WTC11 (cell line): ENCODE measurements around the gene AIG1. TPM values are rescaled to one million over a fixed set of nuclear protein-coding genes. Genes with fewer than 3 reads are reported as not detected.

Source experiments
- ATAC-seq: fragments of 200-7000 bp; cut with Tn5 transposase; 2 replicates; pipeline ENCODE4 v1.10.0; 2021; ENCODE audit warnings: mild to moderate bottlenecking, moderate library complexity
- CTCF ChIA-PET: fragments of 300-600 bp; sonication (Branson Sonifier 250); formaldehyde crosslinking; loops from one replicate; lab custom pipeline; 2021; ENCODE audit warnings: antibody characterized with exemption; lab: Charles Lee
- POLR2A ChIA-PET: fragments of 350-600 bp; sonication (Branson Sonifier 250); formaldehyde crosslinking; loops from one replicate; lab custom pipeline; 2021; ENCODE audit warnings: antibody characterized with exemption; lab: Charles Lee
- DNase-seq: peaks from one replicate; pipeline ENCODE4 v3.0.0; 2021; ENCODE audit warnings: low spot score
- H3K27ac Mint-ChIP-seq: 2 replicates; pipeline ENCODE4 v1.8.0; 2021; ENCODE audit warnings: mixed read lengths
- H3K27me3 Mint-ChIP-seq: 2 replicates; pipeline ENCODE4 v1.8.0; 2021; ENCODE audit warnings: low read depth, mild to moderate bottlenecking, moderate library complexity, mixed read lengths
- H3K36me3 Mint-ChIP-seq: 2 replicates; pipeline ENCODE4 v1.8.0; 2021; ENCODE audit warnings: mixed read lengths
- H3K4me1 Mint-ChIP-seq: 2 replicates; pipeline ENCODE4 v1.8.0; 2022; ENCODE audit warnings: mixed read lengths
- H3K4me3 Mint-ChIP-seq: 2 replicates; pipeline ENCODE4 v1.8.0; 2021; ENCODE audit warnings: mild to moderate bottlenecking, moderate library complexity, mixed read lengths
- H3K9me3 Mint-ChIP-seq: 2 replicates; pipeline ENCODE4 v1.8.0; 2021; ENCODE audit warnings: mixed read lengths
- ATF6 ChIP-seq: sonication (generic); formaldehyde crosslinking; IDR thresholded peaks from 2 replicates; pipeline ENCODE4 v1.8.1; 2023; ENCODE audit warnings: mild to moderate bottlenecking, missing genetic modification reagents
- FOXJ3 ChIP-seq: sonication (generic); formaldehyde crosslinking; IDR thresholded peaks from 2 replicates; pipeline ENCODE4 v1.9.0; 2021; ENCODE audit warnings: missing genetic modification reagents, mild to moderate bottlenecking, borderline replicate concordance
- FOXP4 ChIP-seq: sonication (generic); formaldehyde crosslinking; IDR thresholded peaks from 2 replicates; pipeline ENCODE4 v1.8.0; 2022; ENCODE audit warnings: mild to moderate bottlenecking, missing genetic modification reagents
- GABPB1 ChIP-seq: sonication (generic); formaldehyde crosslinking; IDR thresholded peaks from 2 replicates; pipeline ENCODE4 v1.8.1; 2023; ENCODE audit warnings: mild to moderate bottlenecking, missing genetic modification reagents
- HMGXB4 ChIP-seq: sonication (generic); formaldehyde crosslinking; IDR thresholded peaks from 2 replicates; pipeline ENCODE4 v1.8.1; 2023; ENCODE audit warnings: mild to moderate bottlenecking, moderate library complexity, missing genetic modification reagents
- IRF1 ChIP-seq: sonication (generic); formaldehyde crosslinking; IDR thresholded peaks from 2 replicates; pipeline ENCODE4 v1.8.0; 2023; ENCODE audit warnings: missing genetic modification reagents
- JAZF1 ChIP-seq: fragments of 250-450 bp; sonication (Bioruptor Pico); IDR thresholded peaks from 2 replicates; pipeline ENCODE4 v1.9.0; 2021; ENCODE audit warnings: moderate library complexity, mild to moderate bottlenecking, inconsistent platforms
- MLX ChIP-seq: sonication (generic); formaldehyde crosslinking; IDR thresholded peaks from 2 replicates; pipeline ENCODE4 v1.8.1; 2023; ENCODE audit warnings: mild to moderate bottlenecking, missing genetic modification reagents, moderate library complexity
- MXD4 ChIP-seq: fragments of 250-450 bp; sonication (Bioruptor Pico); IDR thresholded peaks from 2 replicates; pipeline ENCODE4 v1.8.0; 2021; ENCODE audit warnings: mild to moderate bottlenecking, moderate library complexity, borderline replicate concordance
- NFYB ChIP-seq: sonication (generic); formaldehyde crosslinking; conservative IDR thresholded peaks from 2 replicates; pipeline ENCODE4 v1.8.0; 2022; ENCODE audit warnings: low read depth, missing genetic modification reagents
- NR1H2 ChIP-seq: sonication (generic); formaldehyde crosslinking; IDR thresholded peaks from 2 replicates; pipeline ENCODE4 v1.9.0; 2021; ENCODE audit warnings: mild to moderate bottlenecking, moderate library complexity, missing genetic modification reagents
- OVOL2 ChIP-seq: fragments of 250-450 bp; sonication (Bioruptor Pico); IDR thresholded peaks from 2 replicates; pipeline ENCODE4 v1.9.0; 2021; ENCODE audit warnings: mild to moderate bottlenecking, borderline replicate concordance
- RORB ChIP-seq: fragments of 250-450 bp; sonication (Bioruptor Pico); IDR thresholded peaks from 2 replicates; pipeline ENCODE4 v1.9.0; 2021; ENCODE audit warnings: mild to moderate bottlenecking
- TCF7 ChIP-seq: sonication (generic); formaldehyde crosslinking; IDR thresholded peaks from 2 replicates; pipeline ENCODE4 v1.8.0; 2022; ENCODE audit warnings: mild to moderate bottlenecking, low read depth, missing genetic modification reagents, moderate library complexity
- ZNF121 ChIP-seq: sonication (generic); formaldehyde crosslinking; IDR thresholded peaks from 2 replicates; pipeline ENCODE4 v1.8.0; 2023; ENCODE audit warnings: missing genetic modification reagents
- ZNF232 ChIP-seq: sonication (generic); formaldehyde crosslinking; IDR thresholded peaks from 2 replicates; pipeline ENCODE4 v1.8.0; 2022; ENCODE audit warnings: mild to moderate bottlenecking, missing genetic modification reagents
- ZNF423 ChIP-seq: fragments of 250-450 bp; sonication (Bioruptor Pico); IDR thresholded peaks from 2 replicates; pipeline ENCODE4 v2.1.2; 2022; ENCODE audit warnings: mild to moderate bottlenecking, moderate library complexity
- ZNF512 ChIP-seq: sonication (generic); formaldehyde crosslinking; IDR thresholded peaks from 2 replicates; pipeline ENCODE4 v1.8.1; 2022; ENCODE audit warnings: missing genetic modification reagents, borderline replicate concordance
- total RNA-seq: library from RNA; stranded (reverse); gene quantifications from 3 replicates; pipeline ENCODE4 v1.2.3, GENCODE V29; 2021

AIG1 gene
- total RNA-seq, 1 experiment from 2014 or later, result 38.8 TPM

- no peaks in the 10 kb centered on the region for H3K36me3 Mint-ChIP-seq
- POLR2A ChIA-PET, result no interaction called here
- peaks cover 8% of the 10 kb centered on the region for H3K9me3 Mint-ChIP-seq
- no peaks in the 10 kb centered on the region for H3K27me3 Mint-ChIP-seq
- H3K27ac Mint-ChIP-seq, result no peak overlapping the region
- H3K4me1 Mint-ChIP-seq, result no peaks in the 10 kb centered on the region
- H3K4me3 Mint-ChIP-seq, result no peak overlapping the region
- TF ChIP-seq NFYB, result no peak
- TF ChIP-seq HMGXB4, result no peak
- TF ChIP-seq RORB (CRISPR knock-in tag), result no peak
- no peak for TF ChIP-seq ATF6 (CRISPR knock-in tag)
- no peak for TF ChIP-seq TCF7 (CRISPR knock-in tag)
- no peak for TF ChIP-seq ZNF423 (CRISPR knock-in tag)
- no peak for TF ChIP-seq MXD4 (CRISPR knock-in tag)
- no peak for TF ChIP-seq OVOL2 (CRISPR knock-in tag)
- TF ChIP-seq GABPB1, result no peak
- TF ChIP-seq ZNF512 (CRISPR knock-in tag), result no peak
- no peak for TF ChIP-seq FOXJ3 (CRISPR knock-in tag)
- TF ChIP-seq ZNF232 (CRISPR knock-in tag), result no peak
- TF ChIP-seq NR1H2, result no peak
- no peak for TF ChIP-seq ZNF121 (CRISPR knock-in tag)
- no peak for TF ChIP-seq IRF1 (CRISPR knock-in tag)
- no peak for TF ChIP-seq JAZF1 (CRISPR knock-in tag)
- no peak for TF ChIP-seq FOXP4 (CRISPR knock-in tag)
- TF ChIP-seq MLX (CRISPR knock-in tag), result no peak
- TF ChIP-seq, all 79 proteins: peak for 0
- ATAC-seq (no peak), DNase-seq (no peak)
- CTCF ChIA-PET, result interaction anchor here (2.1 kb wide), 1 partner anchor 13 kb away, joined by 8 read pairs; no protein-coding TSS in a partner anchor
Measured at GRCh38 chr6:143323729-143324470, 263.2 kb downstream of the AIG1 start.
